ENCODE results near the gene CNTFR.

The CNTFR gene

GRCh38 chr9:34590381-34591247 is 1.1 kb upstream of the CNTFR start:
- no peak for DNase-seq

- DNase-seq = no peak
Measured at GRCh38 chr9:34588671-34589635, 571 bp downstream of the CNTFR start.

GRCh38 chr9:34587271-34587670 is 2.3 kb downstream of the CNTFR start:
- DNase-seq = no peak

- no peak for DNase-seq
Measured at GRCh38 chr9:34585946-34586669, 3.4 kb downstream of the CNTFR start.

- no peak for DNase-seq
Measured at GRCh38 chr9:34584970-34585369, 4.6 kb downstream of the CNTFR start.

GRCh38 chr9:34582787-34583186 is 6.7 kb downstream of the CNTFR start:
- DNase-seq = no peak

GRCh38 chr9:34581318-34581717 is 8.2 kb downstream of the CNTFR start:
- no peak for DNase-seq

- DNase-seq = no peak
Measured at GRCh38 chr9:34580358-34580757, 9.2 kb downstream of the CNTFR start.

GRCh38 chr9:34579808-34580163 is 9.7 kb downstream of the CNTFR start:
- DNase-seq = no peak

GRCh38 chr9:34579104-34579807 is 10.3 kb downstream of the CNTFR start:
- DNase-seq = no peak

GRCh38 chr9:34578241-34579103 is 11.1 kb downstream of the CNTFR start:
- no peak for DNase-seq

GRCh38 chr9:34577400-34578240 is 11.9 kb downstream of the CNTFR start:
- DNase-seq = no peak

GRCh38 chr9:34576597-34577399 is 12.7 kb downstream of the CNTFR start:
- no peak for DNase-seq

- DNase-seq = no peak
Measured at GRCh38 chr9:34575862-34576596, 13.5 kb downstream of the CNTFR start.

- DNase-seq = no peak
Measured at GRCh38 chr9:34575241-34575640, 14.3 kb downstream of the CNTFR start.

- DNase-seq = no peak
Measured at GRCh38 chr9:34574571-34574970, 15.0 kb downstream of the CNTFR start.

GRCh38 chr9:34573599-34574325 is 15.8 kb downstream of the CNTFR start:
- DNase-seq = no peak

GRCh38 chr9:34572628-34573027 is 16.9 kb downstream of the CNTFR start:
- DNase-seq = peak; percentile 32
